Ishikawa (cell line): ENCODE data around the gene ZNF490.

Experiments
- EP300 ChIP-seq: IDR thresholded peaks from 2 replicates; pipeline ENCODE4 v1.6.1; 2012; ENCODE audit warnings: borderline replicate concordance
- RAD21 ChIP-seq: IDR thresholded peaks from 2 replicates; pipeline ENCODE4 v1.6.1; 2012; ENCODE audit warnings: low read depth
- TAF1 ChIP-seq: IDR thresholded peaks from 2 replicates; pipeline ENCODE4 v1.6.1; 2012; ENCODE audit warnings: low read depth, mild to moderate bottlenecking
- YY1 ChIP-seq: IDR thresholded peaks from 2 replicates; pipeline ENCODE4 v1.6.1; 2012; ENCODE audit warnings: low read depth
- TF ChIP-seq, protein P1 (sequence below): IDR thresholded peaks from 2 replicates; pipeline ENCODE4 v1.6.1; 2012

DNA sequence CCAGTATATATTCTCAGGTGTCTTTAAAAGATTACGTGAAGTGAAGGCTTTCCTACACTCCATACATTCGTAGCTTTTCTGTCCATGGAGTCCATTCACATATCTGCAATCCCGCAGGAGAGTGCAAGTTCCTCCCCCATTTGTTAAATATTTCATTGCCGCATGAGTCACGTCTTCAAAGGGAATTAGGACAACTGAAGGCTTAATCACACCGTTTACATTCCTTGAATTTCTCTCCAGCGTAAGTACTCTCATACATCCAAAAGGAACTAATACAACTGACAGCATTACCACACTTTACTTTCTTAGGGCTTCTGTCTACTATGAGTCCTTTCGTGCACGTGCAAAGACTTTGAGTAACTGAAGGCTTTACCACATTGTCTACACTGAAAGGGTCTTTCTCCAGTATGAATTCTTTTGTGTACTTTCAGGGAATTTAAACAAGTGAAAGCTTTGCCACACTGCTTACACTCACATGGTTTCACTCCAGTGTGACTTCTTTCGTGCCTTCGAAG, 30.4 kb downstream of the ZNF490 start:
- no peak for TF ChIP-seq YY1
- no peak for TF ChIP-seq EP300
- TF ChIP-seq, protein P1, sequence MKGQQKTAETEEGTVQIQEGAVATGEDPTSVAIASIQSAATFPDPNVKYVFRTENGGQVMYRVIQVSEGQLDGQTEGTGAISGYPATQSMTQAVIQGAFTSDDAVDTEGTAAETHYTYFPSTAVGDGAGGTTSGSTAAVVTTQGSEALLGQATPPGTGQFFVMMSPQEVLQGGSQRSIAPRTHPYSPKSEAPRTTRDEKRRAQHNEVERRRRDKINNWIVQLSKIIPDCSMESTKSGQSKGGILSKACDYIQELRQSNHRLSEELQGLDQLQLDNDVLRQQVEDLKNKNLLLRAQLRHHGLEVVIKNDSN: no peak
- no peak for TF ChIP-seq RAD21
- no peak for TF ChIP-seq TAF1
